GM18526 (cell line): Measurements from ENCODE around the gene NVL.

ENCODE experiments used
- POLR2A ChIP-seq: IDR thresholded peaks from 3 replicates; pipeline ENCODE4 v1.6.1; 2011; ENCODE audit not compliant: insufficient read length; ENCODE audit errors: extremely low read depth

The NVL gene

GRCh38 chr1:224301391-224301790 lies 28.6 kb downstream of the NVL start:
- TF ChIP-seq POLR2A: no peak

DNA sequence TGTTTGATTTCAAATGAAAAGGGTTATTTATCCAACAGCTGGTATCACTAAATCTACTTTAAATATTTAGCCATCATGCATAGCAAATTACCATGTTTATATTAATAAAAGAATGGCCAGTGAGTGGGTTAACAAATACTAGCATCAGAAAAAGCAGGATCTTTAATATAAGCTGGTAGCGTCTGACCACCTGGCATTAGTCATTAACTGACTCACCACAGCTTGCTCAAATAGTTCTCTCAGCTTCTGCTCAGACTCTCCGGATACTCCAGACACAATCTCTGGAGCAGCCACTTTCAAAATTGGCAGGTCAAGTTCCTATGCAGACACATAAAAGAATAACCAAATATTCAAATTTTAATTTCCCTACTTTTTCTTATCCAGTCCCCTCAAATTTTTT lies 29.6 kb downstream of the NVL start:
- no peak for TF ChIP-seq POLR2A

DNA sequence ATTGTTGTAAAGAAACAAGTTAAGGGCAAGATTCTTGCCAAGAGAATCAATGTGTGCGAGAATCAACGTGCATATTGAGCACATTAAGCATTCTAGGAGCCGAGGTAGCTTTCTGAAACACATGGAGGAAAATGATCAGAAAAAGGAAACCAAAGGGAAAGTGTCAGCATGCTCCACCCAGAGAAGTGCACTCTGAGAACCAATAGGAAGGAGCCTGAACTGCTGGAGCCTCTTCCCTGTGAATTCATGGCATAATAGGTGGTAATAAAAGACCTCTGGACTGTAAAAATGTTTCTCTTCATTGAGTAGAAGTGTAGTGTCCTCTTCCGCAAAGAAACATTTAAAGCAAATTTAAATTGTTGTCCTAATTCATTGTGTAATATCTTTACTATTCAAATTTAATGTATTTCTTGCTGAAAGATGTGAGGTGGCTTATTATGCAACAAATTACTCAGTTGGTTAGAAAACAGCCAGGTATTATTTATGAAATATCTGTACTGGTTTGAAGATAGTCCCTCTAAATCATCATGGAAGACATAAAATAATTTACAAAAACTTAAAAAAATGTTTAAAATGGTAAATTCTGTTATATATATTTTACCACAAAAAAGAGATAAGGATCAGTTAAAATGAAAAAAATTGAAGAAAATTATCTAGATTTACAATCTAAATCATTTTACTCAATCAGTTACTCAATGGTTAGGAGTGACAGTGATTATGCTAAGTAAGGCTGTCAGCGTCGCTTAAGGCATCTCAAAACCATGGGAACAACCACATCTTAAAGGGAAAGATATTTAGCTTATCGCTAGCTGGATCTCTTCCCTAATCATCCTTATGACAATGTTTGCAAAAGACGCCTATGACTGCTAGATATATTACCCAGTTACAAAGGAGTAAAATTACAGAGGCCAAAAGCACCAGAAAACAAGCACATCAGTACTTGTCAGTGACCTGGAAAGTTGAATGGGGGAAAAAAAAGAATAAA lies 31.3 kb downstream of the NVL start:
- TF ChIP-seq POLR2A: no peak

- TF ChIP-seq POLR2A: no peak
Measured at GRCh38 chr1:224294775-224295174, 35.2 kb downstream of the NVL start.

DNA sequence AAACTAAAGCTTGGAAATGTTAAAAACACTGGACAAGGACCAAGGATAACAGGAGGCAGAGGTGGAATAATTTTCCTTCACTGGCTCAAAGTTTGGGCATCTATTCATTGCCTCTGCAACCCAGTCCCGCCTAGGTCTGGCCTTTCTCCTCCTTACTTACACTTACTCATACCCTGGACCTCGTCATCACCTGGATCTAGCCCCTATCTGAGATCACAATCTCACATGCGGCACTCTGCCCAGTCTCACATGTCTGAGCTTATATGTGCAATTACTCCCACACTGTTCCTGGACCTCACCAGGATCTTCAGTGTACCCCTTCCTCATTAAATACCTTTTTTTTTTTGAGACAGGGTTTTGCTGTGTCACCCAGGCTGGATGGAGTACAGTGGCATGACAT lies 37.6 kb downstream of the NVL start:
- TF ChIP-seq POLR2A: no peak

DNA sequence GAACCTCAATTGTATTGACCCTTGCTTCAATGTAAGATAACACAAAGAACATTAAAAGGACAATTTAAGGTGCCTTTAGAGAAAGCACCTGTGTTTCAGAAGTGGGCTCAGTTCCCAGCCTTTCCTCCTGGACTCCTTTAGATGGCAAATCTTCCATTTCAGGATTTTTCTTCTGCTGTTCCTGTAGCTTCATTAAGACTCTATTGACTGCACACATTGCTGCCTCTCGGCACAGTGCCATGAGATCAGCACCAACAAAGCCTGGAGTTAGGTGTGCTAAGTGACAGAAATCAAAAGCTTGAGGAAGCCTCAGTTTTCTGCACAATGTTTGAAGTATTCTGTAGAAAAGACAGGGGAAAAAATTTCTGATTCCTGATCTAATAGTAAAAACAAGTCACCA lies 40.6 kb downstream of the NVL start:
- no peak for TF ChIP-seq POLR2A

- TF ChIP-seq POLR2A: no peak
Measured at GRCh38 chr1:224287714-224288113, 42.3 kb downstream of the NVL start.

DNA sequence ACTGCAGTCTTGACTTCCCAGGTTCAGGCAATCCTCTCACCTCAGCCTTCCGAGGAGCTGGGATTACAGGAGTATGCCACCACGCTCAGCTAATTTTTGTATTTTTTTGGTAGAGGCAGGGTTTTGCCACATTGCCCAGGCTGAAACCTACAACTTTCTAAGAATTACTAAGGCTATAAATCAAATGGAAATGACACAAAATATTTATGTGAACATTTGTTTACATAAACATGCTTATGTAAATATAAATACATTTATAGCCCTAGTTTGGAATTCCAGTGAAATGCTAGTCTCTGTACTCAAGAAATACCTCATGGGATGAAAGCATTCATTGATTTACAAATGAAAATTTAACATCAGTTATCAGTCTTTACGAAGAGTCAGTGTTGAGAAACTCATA lies 47.8 kb downstream of the NVL start:
- no peak for TF ChIP-seq POLR2A

GRCh38 chr1:224276771-224277487 lies 53.0 kb downstream of the NVL start:
- no peak for TF ChIP-seq POLR2A

GRCh38 chr1:224274970-224275626 lies 54.9 kb downstream of the NVL start:
- TF ChIP-seq POLR2A: no peak

DNA sequence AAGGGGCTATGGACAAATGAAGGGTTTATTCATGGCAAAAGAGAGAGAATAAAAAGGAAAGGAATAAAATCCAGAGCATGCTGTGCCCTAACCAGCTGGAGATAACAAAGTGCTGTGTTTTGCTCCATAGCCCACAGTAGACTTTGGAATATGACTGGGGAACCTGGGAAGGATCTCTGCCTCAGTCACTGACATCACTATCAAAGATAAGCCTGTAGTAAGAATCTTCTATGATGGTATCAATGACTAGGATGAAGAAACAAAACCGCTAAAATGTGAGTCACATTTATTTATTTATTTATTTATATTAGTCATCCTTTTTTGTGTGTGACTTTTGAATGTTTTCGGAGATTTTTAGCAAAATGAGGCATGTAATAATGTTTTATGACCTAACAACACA lies 56.3 kb downstream of the NVL start:
- TF ChIP-seq POLR2A: no peak

DNA sequence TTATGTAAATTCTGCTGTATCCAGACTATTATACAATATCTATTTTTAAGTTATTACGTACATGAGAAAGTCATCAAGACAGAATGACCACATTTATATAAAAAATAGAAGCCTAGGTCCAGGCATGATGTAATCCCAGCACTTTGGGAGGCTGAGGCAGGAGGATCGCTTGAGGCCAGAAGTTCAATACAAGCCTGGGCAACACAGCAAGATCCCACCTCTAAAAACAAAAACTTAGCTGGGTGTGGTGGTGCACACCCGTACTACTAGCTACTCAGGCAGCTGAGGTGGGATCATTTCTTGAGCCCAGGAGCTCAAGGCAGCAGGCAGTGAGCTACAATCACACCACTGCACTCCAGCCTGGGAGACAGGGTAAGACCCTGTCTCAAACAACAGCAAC lies 58.9 kb downstream of the NVL start:
- no peak for TF ChIP-seq POLR2A

- TF ChIP-seq POLR2A: no peak
Measured at GRCh38 chr1:224267925-224268324, 62.0 kb downstream of the NVL start.

DNA sequence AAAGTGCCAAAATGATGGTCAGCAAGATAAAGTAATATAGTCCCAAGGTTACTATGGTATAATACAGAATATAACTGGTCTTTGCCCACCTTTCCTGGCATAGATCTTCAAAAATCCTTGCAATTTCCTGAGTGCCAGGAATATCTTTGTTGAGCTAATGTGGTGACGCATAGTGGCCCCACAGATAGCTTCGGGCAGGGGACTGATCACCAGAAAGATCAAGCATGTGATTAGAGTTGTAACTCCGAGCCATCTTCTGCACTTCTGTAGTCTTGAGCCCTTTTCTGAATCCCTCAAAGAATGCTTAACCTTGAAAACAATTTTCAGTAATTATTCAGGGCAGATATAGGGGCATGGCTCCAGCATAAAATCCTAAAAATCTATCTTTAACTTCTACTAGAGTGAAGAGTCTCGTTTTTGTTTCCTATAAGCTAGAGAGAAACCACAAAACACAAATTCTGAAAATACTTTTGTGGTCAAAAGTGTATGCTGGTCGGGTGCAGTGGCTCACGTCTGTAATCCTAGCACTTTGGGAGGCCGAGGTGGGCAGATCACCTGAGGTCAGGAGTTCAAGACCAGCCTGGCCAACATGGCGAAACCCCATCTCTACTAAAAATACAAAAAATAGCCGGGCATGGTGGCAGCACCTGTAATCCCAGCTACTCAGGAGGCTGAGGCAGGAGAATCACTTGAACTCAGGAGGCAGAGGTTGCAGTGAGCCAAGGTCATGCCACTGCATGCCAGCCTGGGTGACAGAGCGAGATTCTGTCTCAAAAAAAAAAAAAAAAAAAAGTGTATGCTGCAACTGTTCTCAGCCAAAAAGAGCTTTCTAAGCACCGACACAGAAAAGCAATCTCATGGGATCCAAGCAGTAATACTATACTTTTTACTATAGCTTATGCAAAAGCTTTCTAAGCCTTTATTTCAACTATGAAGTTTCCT lies 62.8 kb downstream of the NVL start:
- TF ChIP-seq POLR2A: no peak
